AG08396 (cell line): Measurements from ENCODE around the gene SUMF1.
"Not testable (repeated sequence)": the region's sequence is repeated elsewhere in the genome, so short reads cannot be mapped to it uniquely, and the experiment has no call there.

Experiments
- DNase-seq: peaks from one replicate; pipeline ENCODE4 v3.0.0; 2012; ENCODE audit warnings: low spot score, mixed read lengths

Gene SUMF1

DNA sequence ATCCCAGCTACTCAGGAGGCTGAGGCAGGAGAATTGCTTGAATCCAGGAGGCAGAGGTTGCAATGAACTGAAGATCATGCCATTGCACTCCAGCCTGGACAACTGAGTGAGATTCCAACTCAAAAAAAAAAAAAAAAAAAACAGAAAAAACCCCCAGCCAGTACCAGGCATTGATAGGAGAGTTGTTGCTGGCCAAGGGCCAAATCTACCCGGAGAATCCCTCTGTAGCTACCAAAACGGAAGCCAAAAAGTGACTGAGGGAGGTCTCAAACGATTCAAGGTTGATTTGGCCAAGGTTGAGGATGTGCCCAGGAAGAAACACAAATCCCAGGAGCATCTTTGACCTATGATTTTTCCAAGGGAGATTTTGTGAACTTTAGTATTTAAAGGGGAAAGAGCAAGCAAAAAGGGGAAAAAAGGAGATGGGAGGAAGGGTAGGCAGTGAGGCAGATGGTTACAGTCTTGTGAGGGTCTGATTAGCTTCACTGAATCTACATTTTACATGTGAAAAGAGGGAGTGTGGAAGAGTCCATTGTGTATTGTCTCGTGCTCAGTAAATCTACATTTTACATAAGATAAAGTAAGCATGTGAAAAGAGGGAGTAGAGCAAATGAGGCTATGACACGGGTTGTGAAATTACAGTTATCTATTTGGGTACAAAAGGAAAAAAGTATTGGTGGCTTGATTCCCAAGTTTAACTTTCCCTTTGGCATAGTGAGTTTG, 131.1 kb downstream of the SUMF1 start:
- DNase-seq = no peak

DNA sequence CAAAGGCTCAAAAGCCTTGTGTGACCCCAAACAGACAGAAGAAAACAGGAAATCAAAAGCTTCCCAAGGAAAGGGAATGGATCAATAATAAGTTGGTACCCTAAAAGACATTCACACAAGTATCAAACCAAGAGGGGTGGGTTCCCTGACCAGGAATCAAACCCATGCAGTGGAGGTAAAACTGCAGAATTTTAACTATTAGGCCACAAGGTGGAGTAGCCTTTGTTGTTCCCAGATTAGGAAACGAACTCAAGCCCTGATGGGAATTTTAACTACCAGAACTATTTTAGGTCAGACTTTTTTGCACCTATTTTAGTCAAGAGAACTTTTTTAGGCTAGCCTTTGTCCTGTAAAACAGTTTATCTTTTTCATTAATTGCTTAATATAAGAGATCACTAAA, 132.5 kb downstream of the SUMF1 start:
- DNase-seq = no peak

DNA sequence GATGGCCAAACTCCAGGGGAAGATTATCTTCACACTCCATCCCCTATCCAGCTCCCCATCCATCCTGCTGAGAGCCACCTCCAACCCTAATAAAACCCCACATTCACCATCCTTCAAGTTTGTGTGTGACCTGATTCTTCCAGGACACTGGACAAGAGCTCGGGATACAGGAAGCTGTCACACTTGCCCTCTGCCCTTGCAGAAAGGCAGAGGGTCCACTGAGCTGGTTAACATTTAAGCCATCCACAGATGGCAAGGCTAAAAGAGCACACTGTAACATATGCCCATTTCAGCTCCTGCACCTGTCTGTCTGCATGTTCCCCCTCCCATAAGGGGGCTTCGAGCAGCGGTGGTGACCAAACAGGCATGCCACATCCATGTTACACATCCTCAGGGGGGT, 134.1 kb downstream of the SUMF1 start:
- no peak for DNase-seq

DNA sequence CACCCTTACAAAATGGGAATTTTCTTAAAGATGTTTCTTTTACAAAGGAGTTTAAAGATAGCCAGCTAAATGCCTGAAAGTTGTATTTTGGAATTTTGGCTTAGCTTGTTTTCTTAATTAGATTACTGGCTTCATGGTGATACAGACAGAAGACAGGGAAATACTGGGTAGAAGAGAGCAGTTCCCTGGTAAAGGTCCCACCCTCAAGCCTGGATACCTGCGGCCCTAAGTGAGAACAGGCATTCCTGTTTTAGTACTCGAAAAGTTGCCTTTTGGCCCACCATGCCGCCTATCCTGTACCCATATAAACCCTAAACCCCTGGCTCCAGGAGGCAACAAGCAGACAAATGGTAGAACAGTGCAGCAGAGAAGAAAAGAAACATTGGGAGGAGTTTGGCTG, 134.5 kb downstream of the SUMF1 start:
- no peak for DNase-seq

DNA sequence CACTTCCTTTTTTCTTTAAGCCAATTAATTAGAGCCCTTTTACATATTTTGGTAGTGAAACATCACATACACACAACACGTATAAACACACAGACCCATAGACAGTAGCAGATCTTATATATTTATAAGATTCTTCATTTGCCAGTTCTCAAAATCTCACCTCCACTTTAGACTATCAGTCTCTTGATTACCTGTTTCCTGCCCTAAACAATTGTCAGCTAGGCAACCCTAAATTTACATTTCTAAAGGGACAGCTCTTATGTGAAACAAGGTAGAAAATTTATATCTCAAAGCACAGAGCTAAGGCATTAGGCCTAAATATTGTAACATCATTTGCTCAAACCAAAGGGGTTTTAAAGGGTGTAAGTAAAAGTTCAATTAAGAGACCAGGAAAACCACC, 135.0 kb downstream of the SUMF1 start:
- DNase-seq = no peak

DNA sequence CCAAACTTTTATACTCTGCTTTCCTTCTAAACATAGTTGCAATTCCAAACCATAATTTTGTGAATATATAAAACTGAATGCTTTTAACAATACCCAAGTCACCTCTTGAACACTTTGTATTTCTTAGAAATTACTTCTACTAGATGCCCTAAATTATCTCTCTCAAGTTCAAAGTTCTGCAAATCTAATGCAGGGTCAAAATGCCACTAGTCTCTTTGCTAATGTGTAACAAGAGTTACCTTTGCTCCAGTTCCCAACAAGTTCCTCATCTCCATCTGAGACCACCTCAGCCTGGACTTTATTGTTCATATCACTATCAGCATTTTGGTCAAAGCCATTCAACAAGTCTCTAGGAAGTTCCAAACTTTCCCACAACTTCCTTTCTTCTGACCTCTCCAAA, 137.3 kb downstream of the SUMF1 start:
- DNase-seq = not testable (repeated sequence)

DNA sequence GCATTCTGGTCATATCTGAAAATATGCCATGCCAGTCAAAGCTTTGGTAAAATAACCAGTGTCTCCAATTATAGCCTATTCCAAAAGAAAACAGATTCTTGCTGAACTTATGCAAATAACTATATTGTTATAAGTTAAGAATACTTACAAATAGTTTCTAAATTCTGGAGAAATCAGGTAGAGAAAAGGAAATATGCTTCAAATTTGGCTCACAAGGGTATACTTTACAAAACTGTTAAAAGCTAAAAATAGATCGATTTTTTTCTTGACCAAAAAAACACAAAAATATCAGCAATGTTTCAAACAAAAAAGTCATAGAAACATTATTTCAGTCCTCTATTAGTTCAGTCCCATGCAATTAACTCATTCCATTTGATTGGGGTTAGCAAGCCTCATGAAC, 140.2 kb downstream of the SUMF1 start:
- DNase-seq = no peak

DNA sequence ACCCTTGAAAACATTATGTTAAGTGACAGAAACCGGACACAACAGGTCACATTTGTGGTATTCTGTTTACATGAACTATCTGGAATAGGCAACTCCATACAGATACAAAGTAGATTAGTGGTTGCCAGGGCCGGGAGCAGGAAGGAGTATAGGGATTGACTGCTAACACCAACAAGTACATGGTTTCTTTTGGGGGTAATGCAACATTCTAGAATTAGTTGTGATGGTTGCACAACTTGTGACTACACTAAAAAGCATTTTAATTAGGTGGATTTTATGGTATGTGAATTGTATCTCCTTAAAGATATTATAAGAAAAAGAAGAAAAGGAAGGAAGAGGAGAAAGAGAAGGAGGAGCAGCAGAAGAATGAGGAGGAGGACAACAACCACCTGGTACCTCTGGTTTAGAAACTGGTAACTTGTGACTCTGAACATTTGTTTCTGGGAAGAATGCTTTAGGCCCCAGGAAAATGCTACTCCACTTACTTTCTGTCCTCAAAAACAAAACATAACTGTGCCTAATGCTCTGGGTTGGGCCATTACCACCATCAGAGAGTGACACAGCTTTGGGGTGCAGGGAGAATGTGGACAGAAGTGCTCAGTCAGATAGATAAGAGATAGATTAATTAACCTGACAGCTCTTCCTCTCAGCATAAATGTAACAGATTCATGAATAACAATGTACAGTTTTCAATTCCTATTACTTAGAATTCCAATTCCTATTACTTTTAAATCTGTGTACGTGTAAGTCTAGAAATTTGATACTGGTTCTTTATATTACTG, 143.6 kb downstream of the SUMF1 start:
- no peak for DNase-seq

DNA sequence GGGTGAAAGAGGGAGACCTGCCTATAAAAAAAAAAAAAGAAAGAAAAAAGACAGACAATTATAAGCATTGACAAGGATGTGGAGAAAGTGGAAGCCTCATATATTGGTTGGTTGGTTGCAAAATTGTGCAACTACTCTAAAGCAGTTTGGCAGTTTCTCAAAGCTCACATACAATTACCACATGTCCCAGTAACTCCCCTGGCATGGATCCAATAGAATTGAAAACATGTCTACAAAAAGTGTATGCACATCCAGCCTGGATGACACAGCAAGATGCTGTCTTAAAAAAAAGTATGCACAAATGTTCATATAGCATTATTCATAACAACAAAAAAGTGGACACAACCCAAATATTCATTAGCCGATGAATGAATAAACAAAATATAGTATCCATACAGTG, 144.4 kb downstream of the SUMF1 start:
- peak; percentile 12 for DNase-seq

DNA sequence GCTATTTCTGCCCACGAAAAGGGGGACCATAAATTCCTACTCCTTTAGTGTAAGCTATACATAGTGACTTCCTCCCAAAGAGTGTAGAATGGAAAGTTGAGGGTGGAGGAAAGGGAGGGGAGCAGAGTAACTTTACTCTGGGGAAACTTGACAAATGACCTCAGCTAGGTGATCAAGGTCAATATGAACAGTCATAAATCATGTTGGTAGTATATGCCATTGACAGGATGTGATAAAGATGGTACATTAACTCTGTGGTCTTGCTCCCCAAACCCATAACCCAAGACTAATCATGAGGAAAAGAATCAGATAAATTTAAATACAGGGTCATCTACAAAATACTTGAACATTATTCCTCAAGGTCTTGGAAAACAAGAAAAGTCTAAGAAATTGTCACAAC, 145.3 kb downstream of the SUMF1 start:
- no peak for DNase-seq

DNA sequence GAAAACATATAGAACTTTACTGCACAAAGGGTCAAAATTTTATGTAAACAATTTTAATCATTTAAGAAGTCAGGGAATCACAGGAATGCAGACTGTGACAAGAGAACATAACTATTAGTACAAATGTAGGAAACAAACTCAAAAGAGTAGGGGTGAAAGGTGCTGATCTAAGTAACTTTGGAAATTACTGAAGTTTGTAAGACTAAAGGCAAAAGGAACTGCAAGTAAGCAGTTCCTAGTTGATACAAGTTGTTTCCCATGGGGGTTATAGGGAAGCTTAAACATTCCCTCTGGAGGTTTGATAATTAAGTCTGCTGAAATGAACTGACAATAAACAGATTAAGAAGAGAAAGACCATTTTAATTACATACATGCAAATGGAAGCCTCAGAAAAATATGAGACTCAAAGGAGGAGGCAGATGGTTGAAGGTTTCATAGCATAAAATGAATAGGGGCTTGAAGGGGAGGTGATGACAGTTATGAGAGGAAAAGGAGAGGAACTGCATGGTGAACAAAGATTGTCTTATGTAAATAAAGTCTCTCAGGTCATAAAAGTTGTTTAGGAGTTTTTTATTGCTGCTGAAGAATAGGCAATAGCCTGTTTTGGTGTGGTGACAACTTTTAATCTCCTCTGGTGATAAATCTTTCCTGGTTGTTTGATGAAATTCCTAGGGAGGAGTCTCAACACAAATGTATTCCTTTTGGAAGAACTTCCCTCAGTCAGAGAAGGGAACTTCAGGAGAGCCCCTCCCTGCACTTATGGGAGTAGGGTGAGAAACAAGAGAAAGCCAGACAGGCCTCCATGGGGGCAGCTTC, 146.8 kb downstream of the SUMF1 start:
- DNase-seq = no peak

DNA sequence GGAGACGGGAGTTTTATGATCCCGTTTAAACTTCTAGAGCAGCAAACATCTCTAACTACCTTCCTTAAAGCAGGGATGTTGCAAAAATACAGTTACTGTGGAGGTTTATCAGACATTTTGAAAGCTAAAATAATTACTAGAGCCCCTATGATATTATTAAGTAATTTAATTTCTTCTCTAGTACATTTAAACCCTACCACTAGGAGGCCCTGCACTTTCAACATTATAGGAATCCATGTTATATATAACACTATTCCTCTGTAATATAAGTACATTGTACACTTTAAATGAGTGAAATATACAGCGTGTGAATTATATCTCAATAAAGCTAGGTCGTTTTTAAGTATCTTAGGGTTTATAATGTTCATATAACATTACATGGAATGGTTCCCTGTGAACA, 152.4 kb downstream of the SUMF1 start:
- no peak for DNase-seq

DNA sequence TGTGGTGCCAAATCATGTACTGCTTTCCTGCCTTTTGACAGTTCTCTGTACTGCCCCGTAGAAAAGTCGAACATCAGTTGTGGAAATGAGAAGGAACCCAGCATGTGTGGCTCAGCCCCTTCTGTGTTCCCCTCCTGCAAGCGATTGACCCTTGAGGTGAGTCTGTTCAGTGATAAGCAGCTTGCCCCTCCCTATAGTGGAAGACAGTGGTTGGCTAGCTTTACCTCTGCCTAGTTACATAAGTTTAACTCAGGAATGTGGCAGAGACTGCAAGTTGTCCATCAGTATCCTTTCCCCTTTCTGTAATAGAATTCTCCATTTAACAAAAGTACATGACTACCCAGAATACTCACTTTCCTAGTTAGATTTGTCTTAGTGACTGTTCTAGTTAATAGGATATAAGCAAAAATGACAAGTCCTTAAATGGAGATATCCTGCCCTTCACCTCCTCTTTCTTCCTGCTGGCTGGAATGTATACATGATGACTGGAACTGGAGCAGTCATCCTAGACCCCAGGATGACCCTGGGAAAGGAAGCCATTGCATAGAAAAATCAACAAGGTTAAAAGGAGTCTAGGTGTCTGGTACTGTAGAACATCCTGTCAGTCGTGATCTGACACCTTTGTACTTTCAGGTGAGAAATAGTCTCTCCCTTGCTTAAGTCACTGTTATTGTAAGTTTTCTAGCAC, 153.3 kb downstream of the SUMF1 start:
- DNase-seq = peak; percentile 10

DNA sequence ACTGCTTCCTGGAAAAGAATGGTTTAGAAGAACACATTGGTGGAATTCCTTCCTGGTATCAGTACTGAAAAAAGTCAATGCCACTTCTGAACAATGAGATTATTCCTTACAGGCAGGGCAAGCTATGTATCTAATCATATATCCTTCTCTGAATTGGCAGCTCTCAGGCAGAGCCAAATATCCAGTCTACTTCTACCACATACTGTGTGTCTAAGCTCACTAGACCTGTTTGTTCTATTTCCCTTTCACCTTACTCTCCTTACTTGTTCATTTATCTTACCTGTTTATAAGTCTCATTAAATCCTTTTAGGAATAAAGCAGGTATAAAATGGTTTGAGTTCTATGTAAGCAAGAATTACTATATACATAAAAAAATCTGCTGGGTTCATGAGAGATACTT, 155.6 kb downstream of the SUMF1 start:
- no peak for DNase-seq
